Right lobe of liver (tissue), 4 donors: ENCODE measurements around the gene SNED1.

Source experiments
- CTCF ChIP-seq, 4 donors: fragments of 200-600 bp in 3 of 4; fragments of 450-650 bp in 1 of 4; IDR thresholded peaks; one replicate each; pipeline versions ENCODE4 v1.5.1 to v1.8.0; 2016 to 2022; ENCODE audit warnings: antibody characterized with exemption in 4 of 4, mild to moderate bottlenecking in 2 of 4
- POLR2A ChIP-seq: fragments of 450-650 bp; IDR thresholded peaks from one replicate; pipeline ENCODE4 v1.6.1; 2017; ENCODE audit warnings: antibody characterized with exemption, mild to moderate bottlenecking
- donor health status: DM: no; HTN: no; CAD: no.
- donor health status: DM: no; HTN: no; CAD: no.
- donor health status: DM: no; HTN: yes; CAD: no.

DNA sequence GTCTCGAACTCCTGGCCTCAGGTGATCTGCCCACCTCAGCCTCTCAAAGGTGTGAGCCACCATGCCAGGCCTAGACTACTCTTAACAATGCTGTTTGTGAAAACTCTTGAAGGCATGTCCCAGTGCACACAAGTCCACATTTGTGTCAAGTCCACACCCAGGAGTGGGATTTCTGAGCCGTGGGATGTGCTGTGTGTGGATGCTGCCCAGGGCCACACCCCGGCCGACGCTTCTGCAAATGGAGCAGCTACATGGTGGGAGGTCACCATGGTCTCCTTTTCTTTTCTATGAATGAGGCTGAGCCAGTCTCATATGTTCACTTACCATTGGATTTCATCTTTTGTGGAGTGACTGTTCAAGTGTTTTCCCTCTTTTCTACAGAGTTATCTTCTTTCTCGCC, 15.8 kb downstream of the SNED1 start:
- TF ChIP-seq CTCF (IDR thresholded peaks at IDR 0.05) (no peak), POLR2A (no peak)
